Colonic mucosa (tissue), 4 donors: ENCODE measurements around the gene SUGCT. TPM values are rescaled to one million over a fixed set of nuclear protein-coding genes. Genes with fewer than 3 reads are reported as not detected.

Experiments used
- DNase-seq: peaks from one replicate; pipeline ENCODE4 v3.0.0-alpha.2; 2020
- H3K27ac ChIP-seq: fragments of 200-600 bp; one replicate; pipeline ENCODE4 v1.8.0; 2021
- H3K27me3 ChIP-seq: fragments of 200-600 bp; one replicate; pipeline ENCODE4 v1.8.0; 2021
- H3K36me3 ChIP-seq: fragments of 200-600 bp; one replicate; pipeline ENCODE4 v1.8.0; 2021
- H3K4me1 ChIP-seq: fragments of 200-600 bp; one replicate; pipeline ENCODE4 v1.8.0; 2021; ENCODE audit warnings: mild to moderate bottlenecking
- H3K4me3 ChIP-seq: fragments of 200-600 bp; one replicate; pipeline ENCODE4 v1.8.0; 2021
- H3K9ac ChIP-seq, 2 donors: one replicate each; pipeline ENCODE4 v1.7.0; 2013; ENCODE audit warnings: control low read depth in 2 of 2, low read depth in 2 of 2, low read length in 2 of 2
- H3K9me3 ChIP-seq: fragments of 200-600 bp; one replicate; pipeline ENCODE4 v1.8.0; 2021
- intact Hi-C: fragments of 100-400 bp; cut with DNase I; formaldehyde crosslinking; loops from one replicate; pipeline ENCODE4 v1.14.1; 2022
- total RNA-seq, 2 donors: library from RNA; stranded (reverse); fragmentation: NEBNext Ultra II Directional in 1 of 2; extraction: Animal tissue kit (Norgen Biotek cat#: 25700) in 1 of 2; gene quantifications; one replicate each; pipeline ENCODE4 v1.2.1, GENCODE V29; 2021
- TF ChIP-seq, protein P1 (sequence below): fragments of 200-600 bp; IDR thresholded peaks from one replicate; pipeline ENCODE4 v1.8.0; 2022; ENCODE audit warnings: antibody characterized with exemption, mild to moderate bottlenecking
- donor health status: healthy.
- donor health status: DM: no; HTN: no; CAD: no.
- donor health status: DM: no; HTN: no; CAD: no.

The SUGCT gene
- total RNA-seq, 2 donors from 2014 or later, result 3.6 to 15.1 TPM

- TF ChIP-seq, protein P1, sequence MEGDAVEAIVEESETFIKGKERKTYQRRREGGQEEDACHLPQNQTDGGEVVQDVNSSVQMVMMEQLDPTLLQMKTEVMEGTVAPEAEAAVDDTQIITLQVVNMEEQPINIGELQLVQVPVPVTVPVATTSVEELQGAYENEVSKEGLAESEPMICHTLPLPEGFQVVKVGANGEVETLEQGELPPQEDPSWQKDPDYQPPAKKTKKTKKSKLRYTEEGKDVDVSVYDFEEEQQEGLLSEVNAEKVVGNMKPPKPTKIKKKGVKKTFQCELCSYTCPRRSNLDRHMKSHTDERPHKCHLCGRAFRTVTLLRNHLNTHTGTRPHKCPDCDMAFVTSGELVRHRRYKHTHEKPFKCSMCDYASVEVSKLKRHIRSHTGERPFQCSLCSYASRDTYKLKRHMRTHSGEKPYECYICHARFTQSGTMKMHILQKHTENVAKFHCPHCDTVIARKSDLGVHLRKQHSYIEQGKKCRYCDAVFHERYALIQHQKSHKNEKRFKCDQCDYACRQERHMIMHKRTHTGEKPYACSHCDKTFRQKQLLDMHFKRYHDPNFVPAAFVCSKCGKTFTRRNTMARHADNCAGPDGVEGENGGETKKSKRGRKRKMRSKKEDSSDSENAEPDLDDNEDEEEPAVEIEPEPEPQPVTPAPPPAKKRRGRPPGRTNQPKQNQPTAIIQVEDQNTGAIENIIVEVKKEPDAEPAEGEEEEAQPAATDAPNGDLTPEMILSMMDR, result no peak
- Histone ChIP-seq H3K36me3 (no peaks in the 10 kb centered on the region), H3K9ac (no peak overlapping the region), H3K27me3 (no peaks in the 10 kb centered on the region), H3K9me3 (no peaks in the 10 kb centered on the region), H3K27ac (no peak overlapping the region), H3K4me3 (no peak overlapping the region), H3K4me1 (no peaks in the 10 kb centered on the region)
- intact Hi-C loops, result no loop called here
- DNase-seq, result no peak
Measured at GRCh38 chr7:40531956-40532355, 397.2 kb downstream of the SUGCT start.

- no peak for DNase-seq
- H3K27me3 ChIP-seq, result no peaks in the 10 kb centered on the region
- H3K4me3 ChIP-seq, result no peak overlapping the region
- H3K36me3 ChIP-seq, result no peaks in the 10 kb centered on the region
- intact Hi-C loops, result no loop called here
- no peaks in the 10 kb centered on the region for H3K4me1 ChIP-seq
- no peaks in the 10 kb centered on the region for H3K9me3 ChIP-seq
- H3K9ac ChIP-seq, result no peak overlapping the region
- TF ChIP-seq, protein P1, result no peak
- no peak overlapping the region for H3K27ac ChIP-seq
Measured at GRCh38 chr7:40535678-40536077, 400.9 kb downstream of the SUGCT start.

DNA sequence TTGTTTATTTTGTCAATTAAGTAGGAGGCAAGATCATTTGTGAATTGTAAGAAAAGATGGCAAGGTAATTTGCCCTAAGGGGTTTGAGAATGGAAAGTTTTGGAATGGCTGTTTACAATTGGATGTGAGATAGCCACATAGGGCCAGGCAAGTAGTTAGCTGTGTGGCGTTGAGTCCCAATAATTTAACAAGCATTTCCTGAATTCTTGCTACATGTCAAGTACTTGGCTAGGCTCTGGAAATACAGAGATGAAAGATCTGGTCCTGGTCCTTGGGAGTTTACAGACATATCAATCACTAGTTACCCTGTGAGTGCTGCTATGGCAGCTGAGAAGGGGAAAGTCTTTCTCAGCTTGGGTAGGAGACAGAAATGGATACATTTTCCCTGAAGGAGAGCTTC, 401.6 kb downstream of the SUGCT start:
- Histone ChIP-seq H3K27me3 (no peaks in the 10 kb centered on the region), H3K9ac (no peak overlapping the region), H3K9me3 (no peaks in the 10 kb centered on the region), H3K4me1 (no peaks in the 10 kb centered on the region), H3K36me3 (no peaks in the 10 kb centered on the region), H3K4me3 (no peak overlapping the region), H3K27ac (no peak overlapping the region)
- TF ChIP-seq, protein P1, result no peak
- intact Hi-C loops, result no loop called here
- no peak for DNase-seq

DNA sequence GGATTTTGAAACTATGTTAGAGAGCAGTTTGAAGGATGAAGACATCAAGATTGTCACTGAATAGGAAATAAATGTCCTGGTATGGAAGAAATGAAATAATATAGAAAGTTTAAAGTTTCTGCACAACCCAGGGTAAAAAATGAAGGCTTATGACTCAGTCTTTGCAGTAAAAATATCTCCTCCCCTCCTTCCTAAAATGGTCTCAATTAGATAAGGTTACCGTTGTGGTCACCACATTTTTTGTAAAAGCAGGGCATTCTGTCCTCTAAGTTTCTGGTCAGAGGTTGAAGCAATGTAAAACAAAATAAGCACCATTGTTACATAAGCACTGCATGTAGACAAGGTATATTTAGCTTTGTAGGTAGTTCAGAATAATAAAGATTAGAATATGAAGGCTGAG, 403.5 kb downstream of the SUGCT start:
- Histone ChIP-seq H3K27ac (no peak overlapping the region), H3K4me3 (no peak overlapping the region), H3K36me3 (no peaks in the 10 kb centered on the region), H3K4me1 (no peaks in the 10 kb centered on the region), H3K27me3 (no peaks in the 10 kb centered on the region), H3K9ac (no peak overlapping the region), H3K9me3 (no peaks in the 10 kb centered on the region)
- TF ChIP-seq, protein P1, result no peak
- intact Hi-C loops, result no loop called here
- DNase-seq, result no peak

DNA sequence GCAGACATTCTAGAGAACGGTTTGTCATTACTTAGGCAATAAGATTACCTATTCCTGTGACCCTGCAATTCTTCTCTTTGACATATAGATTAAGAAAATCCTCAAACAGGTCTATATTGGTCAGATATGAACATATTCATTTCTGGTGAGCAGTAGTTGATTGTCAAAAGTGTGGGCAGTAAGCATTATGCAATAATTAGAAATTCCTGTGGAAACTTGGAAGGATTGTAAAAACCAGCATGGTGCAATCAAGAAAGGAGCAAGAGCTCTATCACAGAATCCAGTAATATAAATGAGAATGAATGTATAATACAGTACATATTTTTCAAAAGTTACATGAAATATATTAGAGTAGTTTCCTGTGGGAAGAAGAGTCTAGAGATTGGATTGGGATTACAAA, 406.5 kb downstream of the SUGCT start:
- no peak overlapping the region for H3K27ac ChIP-seq
- no peaks in the 10 kb centered on the region for H3K36me3 ChIP-seq
- no peak for DNase-seq
- intact Hi-C loops, result no loop called here
- no peak overlapping the region for H3K9ac ChIP-seq
- H3K4me1 ChIP-seq, result no peaks in the 10 kb centered on the region
- H3K4me3 ChIP-seq, result no peak overlapping the region
- H3K9me3 ChIP-seq, result no peaks in the 10 kb centered on the region
- H3K27me3 ChIP-seq, result no peaks in the 10 kb centered on the region
- TF ChIP-seq, protein P1, result no peak
